Endothelial cell (in vitro differentiated cells): ENCODE data around the gene PLA2G4A. TPM values are rescaled to one million over a fixed set of nuclear protein-coding genes. Genes with fewer than 3 reads are reported as not detected.

Experiments used
- DNase-seq: peaks from one replicate; pipeline ENCODE4 v3.0.0; 2021; ENCODE audit warnings: low spot score
- H3K27ac Mint-ChIP-seq: one replicate; pipeline ENCODE4 v1.8.0; 2021; ENCODE audit warnings: mixed read lengths, inconsistent platforms; ENCODE audit not compliant: unreplicated experiment
- H3K27me3 Mint-ChIP-seq: one replicate; pipeline ENCODE4 v1.8.0; 2021; ENCODE audit warnings: mild to moderate bottlenecking, moderate library complexity, mixed read lengths, inconsistent platforms; ENCODE audit not compliant: unreplicated experiment
- H3K36me3 Mint-ChIP-seq: one replicate; pipeline ENCODE4 v1.8.0; 2021; ENCODE audit warnings: mild to moderate bottlenecking, low read depth, mixed read lengths, inconsistent platforms; ENCODE audit not compliant: unreplicated experiment
- H3K4me1 Mint-ChIP-seq: one replicate; pipeline ENCODE4 v1.8.0; 2021; ENCODE audit warnings: mild to moderate bottlenecking, mixed read lengths, inconsistent platforms; ENCODE audit not compliant: unreplicated experiment
- H3K4me3 Mint-ChIP-seq: one replicate; pipeline ENCODE4 v1.8.0; 2021; ENCODE audit warnings: mild to moderate bottlenecking, mixed read lengths, inconsistent platforms; ENCODE audit not compliant: unreplicated experiment
- H3K9me3 Mint-ChIP-seq: one replicate; pipeline ENCODE4 v1.8.0; 2021; ENCODE audit warnings: mixed read lengths, inconsistent platforms; ENCODE audit not compliant: unreplicated experiment
- CTCF ChIP-seq: fragments of 200-600 bp; sonication (generic); IDR thresholded peaks from one replicate; pipeline ENCODE4 v1.5.0; 2021; ENCODE audit warnings: antibody characterized with exemption; ENCODE audit not compliant: unreplicated experiment
- long read RNA-seq: library from polyadenylated mRNA; unstranded; transcript quantifications from one replicate; pipeline ENCODE4 v2.0.0, GENCODE V29; 2020; ENCODE audit not compliant: unreplicated experiment
- total RNA-seq: library from RNA; stranded (reverse); fragmentation: NEBNext Ultra II Directional; extraction: Animal tissue kit (Norgen Biotek cat#: 25700); gene quantifications from one replicate; pipeline ENCODE4 v1.2.1, GENCODE V29; 2021; ENCODE audit not compliant: unreplicated experiment

The PLA2G4A gene
- 12.2 TPM for total RNA-seq
- long read RNA-seq, partial matches to known transcripts, result 0 of 5 reads
- long read RNA-seq, other reads (novel, unspliced or antisense), result 3 of 5 reads

GRCh38 chr1:186828611-186829454 lies at the start of gene PLA2G4A:
TSS of gene PLA2G4A (plus strand) at chr1:186828949. CDS start at chr1:186854355, 25,406 bp downstream.
- Mint-ChIP-seq H3K9me3 (no peaks in the 10 kb centered on the region), H3K27ac (no peak within 1 kb of the TSS), H3K4me1 (peaks cover 8% of the 10 kb centered on the region), H3K4me3 (peak within 1 kb of the TSS; percentile 91), H3K27me3 (no peaks in the 10 kb centered on the region), H3K36me3 (no peaks in the 10 kb centered on the region)
- no peak for TF ChIP-seq CTCF
- peak; percentile 7 for DNase-seq

GRCh38 chr1:186780076-186780475 lies 48.7 kb upstream of the PLA2G4A start:
- Mint-ChIP-seq H3K27ac (no peak overlapping the region), H3K27me3 (no peaks in the 10 kb centered on the region), H3K9me3 (no peaks in the 10 kb centered on the region), H3K4me3 (no peak overlapping the region), H3K4me1 (peaks cover 6% of the 10 kb centered on the region), H3K36me3 (no peaks in the 10 kb centered on the region)
- no peak for TF ChIP-seq CTCF
- DNase-seq, result no peak

- Mint-ChIP-seq H3K4me1 (peaks cover under 1% of the 10 kb centered on the region), H3K9me3 (no peaks in the 10 kb centered on the region), H3K27ac (no peak overlapping the region), H3K4me3 (no peak overlapping the region), H3K27me3 (no peaks in the 10 kb centered on the region), H3K36me3 (no peaks in the 10 kb centered on the region)
- TF ChIP-seq CTCF, result no peak
- no peak for DNase-seq
Observed at GRCh38 chr1:186781730-186782129, 47.0 kb upstream of the PLA2G4A start.

- TF ChIP-seq CTCF, result no peak
- no peaks in the 10 kb centered on the region for H3K4me1 Mint-ChIP-seq
- H3K4me3 Mint-ChIP-seq, result no peak overlapping the region
- H3K36me3 Mint-ChIP-seq, result no peaks in the 10 kb centered on the region
- no peak for DNase-seq
- H3K9me3 Mint-ChIP-seq, result no peaks in the 10 kb centered on the region
- no peaks in the 10 kb centered on the region for H3K27me3 Mint-ChIP-seq
- H3K27ac Mint-ChIP-seq, result no peak overlapping the region
Observed at GRCh38 chr1:186782791-186783190, 46.0 kb upstream of the PLA2G4A start.

GRCh38 chr1:186783193-186783592 lies 45.6 kb upstream of the PLA2G4A start:
- Mint-ChIP-seq H3K27ac (no peak overlapping the region), H3K9me3 (no peaks in the 10 kb centered on the region), H3K4me3 (no peak overlapping the region), H3K27me3 (no peaks in the 10 kb centered on the region), H3K36me3 (no peaks in the 10 kb centered on the region), H3K4me1 (no peaks in the 10 kb centered on the region)
- no peak for DNase-seq
- no peak for TF ChIP-seq CTCF
